GM19099 (cell line): ENCODE measurements around the gene MBOAT1.
A peak's percentile ranks its signal among the peaks of the same experiment; 100 is the strongest.

Experiments used
- POLR2A ChIP-seq: IDR thresholded peaks from 3 replicates; pipeline ENCODE4 v1.6.1; 2011; ENCODE audit warnings: low read depth; ENCODE audit not compliant: insufficient read length; ENCODE audit errors: extremely low read depth

The MBOAT1 gene, protein sequence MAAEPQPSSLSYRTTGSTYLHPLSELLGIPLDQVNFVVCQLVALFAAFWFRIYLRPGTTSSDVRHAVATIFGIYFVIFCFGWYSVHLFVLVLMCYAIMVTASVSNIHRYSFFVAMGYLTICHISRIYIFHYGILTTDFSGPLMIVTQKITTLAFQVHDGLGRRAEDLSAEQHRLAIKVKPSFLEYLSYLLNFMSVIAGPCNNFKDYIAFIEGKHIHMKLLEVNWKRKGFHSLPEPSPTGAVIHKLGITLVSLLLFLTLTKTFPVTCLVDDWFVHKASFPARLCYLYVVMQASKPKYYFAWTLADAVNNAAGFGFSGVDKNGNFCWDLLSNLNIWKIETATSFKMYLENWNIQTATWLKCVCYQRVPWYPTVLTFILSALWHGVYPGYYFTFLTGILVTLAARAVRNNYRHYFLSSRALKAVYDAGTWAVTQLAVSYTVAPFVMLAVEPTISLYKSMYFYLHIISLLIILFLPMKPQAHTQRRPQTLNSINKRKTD

DNA sequence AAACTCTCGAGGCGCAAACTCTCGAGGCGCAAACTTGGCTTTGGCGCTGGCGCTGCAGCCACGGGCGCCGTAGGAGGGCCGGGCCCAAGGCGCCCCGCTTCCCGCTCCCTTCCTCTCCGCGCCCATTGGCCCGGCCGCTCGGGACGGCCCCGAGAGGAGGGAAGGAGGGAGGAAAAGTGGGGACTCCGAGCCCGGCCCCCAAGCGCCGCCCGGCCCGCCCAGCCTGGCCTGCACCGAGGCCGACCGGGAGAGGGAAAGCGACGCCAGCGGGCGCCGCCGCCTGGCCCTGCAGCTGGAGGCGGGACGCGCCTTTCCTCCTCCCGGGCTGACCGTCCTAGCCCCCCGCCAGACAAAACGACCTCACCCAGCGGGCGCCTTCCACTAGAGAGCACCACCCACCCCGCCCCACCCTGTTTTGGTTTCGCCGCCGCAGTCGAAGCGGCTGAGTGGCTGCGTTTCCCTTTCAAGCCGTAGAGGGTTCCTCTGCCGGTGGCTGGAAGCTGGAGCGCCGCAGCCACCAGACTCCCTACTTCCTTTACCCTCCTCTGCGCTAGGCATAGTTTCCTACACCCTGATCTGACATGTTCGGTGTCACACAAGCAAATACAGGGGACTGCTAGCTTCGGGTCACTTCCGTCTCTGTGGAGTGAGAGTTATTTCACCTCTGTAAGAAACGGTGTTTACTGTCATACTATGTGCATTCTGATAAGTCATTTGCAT lies at the start of gene MBOAT1:
MBOAT1 (minus strand) TSS at position 78 of the 720 bp plus-strand sequence. CDS start 235 bp downstream, outside the sequence.
- TF ChIP-seq POLR2A = peak; percentile 83

DNA sequence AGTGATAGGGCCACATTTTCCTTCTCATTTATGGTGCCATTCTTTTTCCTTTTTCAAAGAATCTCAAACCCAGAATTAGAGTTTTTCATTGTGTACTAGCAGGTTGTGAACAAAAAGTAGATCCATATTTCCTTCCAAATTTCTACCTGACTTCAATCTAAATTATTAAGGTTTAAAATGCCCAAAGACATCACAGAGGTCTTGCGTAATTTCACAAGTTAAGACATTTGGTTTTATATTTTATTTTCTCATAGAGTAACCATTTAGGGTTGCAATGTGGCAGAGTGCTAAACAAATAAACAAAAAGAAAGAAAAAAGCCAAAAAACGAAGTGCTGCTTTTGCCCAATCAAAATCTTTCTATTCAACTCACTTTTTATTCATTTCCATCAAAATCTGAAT lies 49.4 kb upstream of the MBOAT1 start:
- no peak for TF ChIP-seq POLR2A

GRCh38 chr6:20260360-20260759 lies 48.1 kb upstream of the MBOAT1 start:
- TF ChIP-seq POLR2A = no peak

GRCh38 chr6:20259316-20260049 lies 47.2 kb upstream of the MBOAT1 start:
- no peak for TF ChIP-seq POLR2A

DNA sequence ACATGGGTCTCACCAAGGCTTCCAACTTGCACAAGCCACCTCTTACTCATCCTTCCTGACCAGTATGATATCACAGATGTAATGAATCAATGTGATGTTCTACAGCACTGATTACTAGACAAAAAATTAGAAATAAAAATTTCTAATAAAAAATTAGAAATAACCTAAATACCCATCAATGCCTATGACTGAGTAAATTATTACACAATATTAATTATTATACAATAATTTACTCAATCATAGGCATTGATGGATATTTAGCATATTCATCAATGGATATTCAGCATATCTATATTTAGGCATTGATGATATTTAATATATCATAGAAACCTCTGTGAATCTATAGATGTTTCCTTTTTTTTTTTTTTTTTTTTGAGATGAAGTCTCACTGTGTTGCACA lies 43.2 kb upstream of the MBOAT1 start:
- no peak for TF ChIP-seq POLR2A

DNA sequence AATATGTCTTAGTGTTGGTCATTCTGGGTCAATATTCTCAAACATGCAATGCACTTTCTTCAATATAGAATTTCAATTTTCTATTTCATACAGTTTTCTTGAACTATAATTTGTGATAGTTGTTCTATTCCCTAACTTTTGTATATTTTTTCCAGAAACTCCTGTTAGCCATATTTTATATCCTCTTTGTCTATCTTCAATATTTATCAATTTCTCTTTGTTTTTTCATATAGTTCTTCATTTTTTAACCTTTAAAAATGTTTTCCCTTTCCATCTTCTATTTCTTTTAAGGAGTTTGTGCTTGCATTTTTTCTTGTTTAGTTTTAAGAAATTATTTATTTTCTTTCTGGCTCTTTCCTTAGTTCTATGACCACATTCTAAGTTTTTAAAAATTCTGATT lies 42.0 kb upstream of the MBOAT1 start:
- no peak for TF ChIP-seq POLR2A

DNA sequence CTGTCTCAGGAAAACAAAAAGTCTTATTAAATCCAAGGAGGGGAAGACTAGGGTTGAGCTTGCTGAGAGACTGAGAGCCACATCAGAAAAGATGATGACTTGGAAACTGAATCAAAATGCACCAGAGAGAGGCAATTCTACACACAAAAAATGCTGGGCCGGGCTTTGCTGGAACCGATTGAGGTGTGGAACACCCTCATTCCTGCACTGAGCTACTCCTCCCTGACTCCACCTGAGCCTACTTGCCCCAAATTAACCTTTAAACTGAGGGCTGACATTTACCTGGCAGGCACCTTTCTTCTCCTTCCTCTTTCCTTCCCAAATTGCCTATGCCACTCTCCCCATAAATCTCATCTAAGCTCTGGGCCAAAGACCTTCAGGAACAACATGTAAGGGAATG lies 40.8 kb upstream of the MBOAT1 start:
- no peak for TF ChIP-seq POLR2A

DNA sequence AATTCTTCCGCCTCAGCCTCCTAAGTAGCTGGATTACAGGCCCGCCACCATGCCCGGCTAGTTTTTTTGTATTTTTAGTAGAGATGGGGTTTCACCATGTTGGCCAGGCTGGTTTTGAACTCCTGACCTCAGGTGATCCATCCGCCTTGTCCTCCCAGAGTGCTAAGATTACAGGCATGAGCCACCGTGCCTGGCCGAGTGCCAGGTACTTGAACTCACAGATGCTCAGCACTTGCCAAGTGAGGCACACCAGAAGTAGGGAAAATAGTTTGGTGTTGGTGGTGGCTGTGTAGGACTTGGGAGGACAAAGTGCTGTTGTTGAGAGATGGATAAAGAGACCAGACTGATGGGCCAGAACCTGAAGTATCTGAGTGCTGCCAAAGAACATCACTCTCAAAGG lies 40.0 kb upstream of the MBOAT1 start:
- no peak for TF ChIP-seq POLR2A

DNA sequence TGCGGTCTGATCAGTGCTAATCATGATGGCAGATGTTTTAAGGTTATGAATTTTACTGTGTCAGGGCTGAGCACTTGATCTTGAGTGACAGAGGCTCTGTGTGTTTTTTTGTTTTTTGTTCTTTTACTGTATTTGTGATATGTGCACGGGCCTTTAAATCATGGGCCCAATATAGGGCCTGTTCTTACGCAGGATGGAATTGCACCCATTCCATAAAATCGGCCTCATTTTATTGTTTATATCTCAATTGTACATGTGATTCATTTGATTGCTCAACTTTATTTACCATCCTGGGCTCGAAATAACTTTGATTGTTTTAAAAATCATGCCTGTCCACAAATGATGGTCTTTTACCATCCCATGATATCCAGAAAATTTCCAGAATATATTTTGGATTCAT lies 39.3 kb upstream of the MBOAT1 start:
- TF ChIP-seq POLR2A = no peak

GRCh38 chr6:20246125-20246524 lies 33.9 kb upstream of the MBOAT1 start:
- TF ChIP-seq POLR2A = no peak

DNA sequence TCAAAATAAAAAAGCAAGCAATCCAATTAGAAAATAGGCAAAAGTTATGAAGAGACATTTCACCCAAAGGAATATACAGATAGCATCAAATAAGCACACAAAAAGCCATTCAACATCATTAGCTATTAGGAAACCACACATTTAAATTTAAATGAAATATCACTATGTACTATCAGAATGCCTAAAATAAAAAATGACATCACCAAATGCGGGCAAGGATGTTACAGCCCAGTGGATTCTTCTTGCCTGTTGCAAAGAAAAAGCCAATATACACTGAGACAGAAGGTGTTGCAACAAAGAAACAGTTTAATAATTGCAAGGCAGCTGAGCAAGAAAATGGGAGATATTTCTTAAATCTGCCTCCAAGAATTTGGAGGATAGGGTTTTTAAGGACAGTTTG lies 31.0 kb upstream of the MBOAT1 start:
- TF ChIP-seq POLR2A = no peak

- TF ChIP-seq POLR2A = no peak
Measured at GRCh38 chr6:20242397-20242796, 30.1 kb upstream of the MBOAT1 start.

DNA sequence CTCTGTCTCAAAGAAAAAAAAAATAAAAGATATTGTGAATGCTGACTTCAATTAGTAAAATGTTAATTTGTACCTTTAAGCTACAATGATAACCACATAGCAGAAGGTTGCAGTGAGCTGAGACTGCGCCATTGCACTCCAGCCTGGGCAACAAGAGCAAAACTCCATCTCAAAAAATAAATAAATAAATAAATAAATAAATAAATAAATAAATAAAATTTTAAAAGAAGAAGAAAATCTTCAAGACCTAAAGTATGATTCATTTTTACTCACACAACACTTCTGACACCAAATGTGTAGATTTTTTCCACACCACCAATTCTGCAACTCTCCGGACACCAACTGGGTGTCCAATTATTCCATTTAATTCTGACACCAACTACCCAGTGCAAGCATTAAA lies 28.8 kb upstream of the MBOAT1 start:
- TF ChIP-seq POLR2A = no peak

DNA sequence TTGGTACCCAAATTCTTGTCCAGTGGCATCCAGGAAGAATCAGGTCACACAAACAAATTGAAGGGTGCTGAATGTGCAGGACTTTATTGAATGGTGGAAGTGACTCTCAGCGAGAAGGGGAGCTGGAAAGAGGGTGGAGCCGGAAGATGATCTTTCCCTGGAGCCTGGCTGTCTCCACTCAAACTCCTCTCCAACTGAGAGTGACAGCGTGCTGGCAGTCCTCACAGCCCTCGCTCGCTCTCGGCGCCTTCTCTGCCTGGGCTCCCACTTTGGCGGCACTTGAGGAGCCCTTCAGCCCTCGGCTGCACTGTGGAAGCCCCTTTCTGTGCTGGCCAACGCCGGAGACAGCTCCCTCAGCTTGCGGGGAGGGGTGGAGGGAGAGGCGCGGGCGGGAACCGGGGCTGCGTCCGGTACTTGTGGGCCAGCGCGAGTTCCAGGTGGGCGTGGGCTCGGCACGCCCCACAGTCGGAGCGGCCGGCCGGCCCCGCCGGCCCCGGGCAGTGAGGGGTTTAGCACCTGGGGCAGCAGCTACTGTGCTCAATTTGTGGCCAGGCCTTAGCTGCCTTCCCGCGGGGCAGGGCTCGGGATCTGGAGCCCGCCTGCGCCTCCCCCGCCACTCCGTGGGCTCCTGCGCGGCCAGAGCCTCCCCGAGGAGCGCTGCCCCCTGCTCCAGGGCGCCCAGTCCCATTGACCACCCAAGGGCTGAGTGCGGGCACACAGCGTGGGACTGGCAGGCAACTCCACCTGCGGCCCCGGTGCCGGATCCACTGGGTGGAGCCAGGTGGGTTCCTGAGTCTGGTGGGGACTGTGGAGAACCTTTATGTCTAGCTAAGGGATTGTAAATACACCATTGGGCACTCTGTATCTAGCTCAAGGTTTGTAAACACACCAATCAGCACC lies 26.7 kb upstream of the MBOAT1 start:
- TF ChIP-seq POLR2A = no peak

- TF ChIP-seq POLR2A = no peak
Measured at GRCh38 chr6:20237677-20238460, 25.6 kb upstream of the MBOAT1 start.
